PC-3 (cell line): ENCODE results near the gene PROX1.

ENCODE experiments used
- EZH2 ChIP-seq: fragments of 300-600 bp; sonication (generic); IDR thresholded peaks from one replicate; pipeline ENCODE4 v1.6.1; 2017; ENCODE audit warnings: antibody characterized with exemption, mild to moderate bottlenecking, low read length; ENCODE audit not compliant: unreplicated experiment
- EZH2phosphoT487 ChIP-seq: fragments of 300-600 bp; sonication (generic); IDR thresholded peaks from 2 replicates; pipeline ENCODE4 v1.6.1; 2018; ENCODE audit warnings: mild to moderate bottlenecking, antibody characterized with exemption, low read length, borderline replicate concordance
- TF ChIP-seq, protein P1 (sequence below): fragments of 300-600 bp; sonication (generic); conservative IDR thresholded peaks from 2 replicates; pipeline ENCODE4 v1.5.1; 2017; ENCODE audit warnings: antibody characterized with exemption, low read depth, mild to moderate bottlenecking, low read length

GRCh38 chr1:213938776-213939175, 49.0 kb upstream of the PROX1 start:
- TF ChIP-seq, protein P1, sequence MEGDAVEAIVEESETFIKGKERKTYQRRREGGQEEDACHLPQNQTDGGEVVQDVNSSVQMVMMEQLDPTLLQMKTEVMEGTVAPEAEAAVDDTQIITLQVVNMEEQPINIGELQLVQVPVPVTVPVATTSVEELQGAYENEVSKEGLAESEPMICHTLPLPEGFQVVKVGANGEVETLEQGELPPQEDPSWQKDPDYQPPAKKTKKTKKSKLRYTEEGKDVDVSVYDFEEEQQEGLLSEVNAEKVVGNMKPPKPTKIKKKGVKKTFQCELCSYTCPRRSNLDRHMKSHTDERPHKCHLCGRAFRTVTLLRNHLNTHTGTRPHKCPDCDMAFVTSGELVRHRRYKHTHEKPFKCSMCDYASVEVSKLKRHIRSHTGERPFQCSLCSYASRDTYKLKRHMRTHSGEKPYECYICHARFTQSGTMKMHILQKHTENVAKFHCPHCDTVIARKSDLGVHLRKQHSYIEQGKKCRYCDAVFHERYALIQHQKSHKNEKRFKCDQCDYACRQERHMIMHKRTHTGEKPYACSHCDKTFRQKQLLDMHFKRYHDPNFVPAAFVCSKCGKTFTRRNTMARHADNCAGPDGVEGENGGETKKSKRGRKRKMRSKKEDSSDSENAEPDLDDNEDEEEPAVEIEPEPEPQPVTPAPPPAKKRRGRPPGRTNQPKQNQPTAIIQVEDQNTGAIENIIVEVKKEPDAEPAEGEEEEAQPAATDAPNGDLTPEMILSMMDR, result no peak
- TF ChIP-seq EZH2phosphoT487 (no peak), EZH2 (no peak)
